Activated effector memory CD4-positive, alpha-beta T cell treated with anti-CD3 and anti-CD28 coated beads, Interleukin-2, amount 50 U/mL, for 16 hours (primary cell): ENCODE results near the gene ANKS1B.
"Not testable (repeated sequence)": the region's sequence is repeated elsewhere in the genome, so short reads cannot be mapped to it uniquely, and the experiment has no call there.

ENCODE experiments used
- DNase-seq: peaks from one replicate; pipeline ENCODE4 v3.0.0-alpha.2; 2020

ANKS1B gene

DNA sequence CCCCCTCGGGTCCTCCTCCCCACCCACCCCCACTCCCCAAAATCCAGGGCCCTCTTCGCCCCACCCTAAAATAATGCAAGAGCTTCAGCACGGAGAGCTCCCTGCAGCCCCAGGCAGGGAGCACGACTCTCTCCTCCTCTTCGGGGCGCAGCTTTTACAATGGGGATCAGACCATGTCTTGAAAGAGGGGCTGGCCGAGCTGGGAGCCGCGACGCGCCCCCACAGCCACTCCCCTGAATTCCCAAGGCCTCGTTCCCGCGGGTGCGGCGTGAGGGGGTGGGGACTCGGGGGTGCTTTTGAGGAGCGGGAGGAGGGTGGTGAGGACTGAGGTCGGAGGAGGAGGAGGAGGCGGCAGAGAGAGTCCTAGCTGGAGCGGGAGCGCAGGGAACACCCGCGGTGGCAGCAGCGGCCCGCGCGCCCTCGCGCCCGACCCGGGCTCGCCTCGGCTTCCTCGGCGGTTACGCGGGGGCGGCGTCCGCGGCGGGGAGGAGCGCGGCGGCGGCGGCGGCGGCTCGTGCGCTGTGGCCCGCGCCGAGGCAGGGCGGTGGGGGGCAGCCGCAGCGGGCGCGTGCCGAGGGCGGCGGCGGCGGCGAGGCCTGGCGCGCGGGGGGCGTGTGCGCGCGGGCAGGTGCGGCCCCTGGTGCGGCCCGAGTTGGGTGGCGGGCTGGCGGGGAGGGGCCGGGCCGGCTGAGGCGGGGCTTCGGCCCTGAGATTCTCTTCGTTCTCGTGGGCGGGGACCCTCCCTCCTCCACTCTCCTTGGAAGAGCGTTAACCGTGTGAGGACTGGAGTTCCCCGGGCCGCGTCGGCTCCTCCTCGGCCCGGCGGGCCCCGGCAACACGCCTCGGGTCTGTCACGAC is at the start of gene ANKS1B:
Gene ANKS1B (minus strand): TSS at position 666 of the 858 bp plus-strand sequence. CDS start 699 bp downstream, outside the sequence.
- DNase-seq, result no peak

DNA sequence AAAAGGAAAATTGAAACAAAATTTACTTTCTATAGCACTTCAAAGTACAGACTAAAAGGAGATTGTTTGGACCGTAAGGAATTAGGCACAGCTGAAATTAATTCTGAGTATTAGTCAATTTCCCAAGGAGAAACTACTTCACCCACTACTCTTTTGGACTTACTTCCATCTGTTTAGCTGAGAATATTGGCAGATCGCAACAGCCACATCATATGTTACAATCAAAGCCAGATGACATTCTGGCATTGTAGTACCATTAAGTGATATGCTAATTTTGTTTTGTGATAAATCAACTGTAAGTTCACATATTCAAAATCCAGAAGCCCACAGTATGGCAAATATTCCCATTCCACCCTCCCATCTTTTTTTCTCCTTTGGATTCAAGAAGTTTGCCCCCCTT is 47.1 kb upstream of the ANKS1B start:
- DNase-seq, result no peak

DNA sequence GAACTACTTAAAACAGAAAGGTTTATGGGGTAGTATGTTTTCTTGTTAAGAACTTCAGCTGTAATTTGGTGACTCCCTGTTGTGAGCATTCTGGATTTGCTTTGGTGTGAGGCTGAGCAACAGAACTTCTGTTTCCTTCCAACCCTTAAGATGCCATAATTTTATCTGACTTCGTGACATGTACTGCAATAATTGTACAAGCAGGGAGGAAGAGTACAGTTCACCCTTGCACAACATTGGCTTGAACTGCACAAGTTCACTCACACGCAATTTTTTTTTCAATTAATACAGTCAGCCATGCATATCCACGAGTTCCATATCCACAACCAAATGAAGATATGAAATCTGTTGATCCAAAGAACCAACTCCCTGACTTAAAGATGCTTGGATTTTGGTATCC is 42.9 kb upstream of the ANKS1B start:
- DNase-seq, result no peak

DNA sequence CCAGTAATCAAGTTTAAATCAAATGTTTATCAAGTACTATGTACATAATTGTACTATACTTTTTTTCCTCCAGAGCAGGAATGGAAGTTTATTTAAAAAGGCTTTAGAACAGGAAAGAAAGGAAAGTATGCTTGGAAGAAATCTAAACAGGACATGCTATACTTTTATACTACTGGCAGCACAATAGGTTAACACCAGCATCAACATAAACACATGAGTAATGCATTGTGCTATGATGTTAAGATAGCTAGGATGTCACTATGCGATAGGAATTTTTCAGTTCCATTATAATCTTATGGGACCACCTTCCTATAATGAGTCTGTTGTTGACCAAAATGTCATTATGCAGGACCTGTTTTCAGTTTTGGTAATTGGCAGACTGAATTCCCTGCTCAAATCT is 41.5 kb upstream of the ANKS1B start:
- DNase-seq, result no peak

DNA sequence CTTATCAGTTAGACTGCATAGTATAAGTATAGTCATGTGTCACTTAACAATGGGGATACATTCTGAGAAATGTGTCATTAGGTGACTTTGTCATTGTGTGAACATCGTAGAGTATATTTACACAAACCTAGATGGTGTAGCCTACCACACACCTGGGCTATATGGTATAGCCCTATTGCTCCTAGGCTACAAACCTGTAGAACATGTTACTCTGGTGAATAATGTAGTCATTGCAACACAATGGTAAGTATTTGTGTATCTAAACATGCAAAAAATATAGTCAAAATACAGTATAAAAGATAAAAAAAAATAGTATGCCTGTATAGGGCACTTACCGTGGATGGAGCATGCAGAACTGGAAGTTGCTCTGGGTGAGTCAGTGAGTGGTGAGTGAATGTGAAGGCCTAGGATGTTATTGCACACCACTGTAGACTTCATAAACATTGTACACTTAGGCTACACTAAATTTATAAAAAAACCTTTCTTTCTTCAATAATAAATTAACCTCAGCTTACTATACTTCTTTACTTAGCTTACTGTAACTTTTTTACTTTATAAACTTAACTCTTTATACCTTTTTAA is 40.3 kb upstream of the ANKS1B start:
- no peak for DNase-seq

DNA sequence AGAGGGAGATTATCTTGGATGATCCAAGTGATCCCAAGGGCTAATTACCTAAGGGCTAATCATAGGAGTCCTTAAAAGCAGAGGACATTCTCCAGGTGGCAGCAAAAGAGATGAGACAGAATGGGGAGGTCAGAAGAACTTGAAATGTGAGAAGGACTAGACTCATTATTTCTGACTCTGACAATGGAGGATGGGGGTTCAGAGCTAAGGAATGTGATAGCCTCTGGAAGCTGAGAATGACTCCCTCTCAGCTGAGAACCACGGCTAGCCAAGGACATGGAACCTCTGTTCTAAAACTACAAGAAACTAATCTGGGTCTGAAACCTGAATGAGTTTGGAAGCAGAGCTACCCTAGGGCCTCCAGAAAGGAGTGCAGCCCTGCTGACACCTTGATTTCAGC is 35.6 kb upstream of the ANKS1B start:
- DNase-seq, result no peak

DNA sequence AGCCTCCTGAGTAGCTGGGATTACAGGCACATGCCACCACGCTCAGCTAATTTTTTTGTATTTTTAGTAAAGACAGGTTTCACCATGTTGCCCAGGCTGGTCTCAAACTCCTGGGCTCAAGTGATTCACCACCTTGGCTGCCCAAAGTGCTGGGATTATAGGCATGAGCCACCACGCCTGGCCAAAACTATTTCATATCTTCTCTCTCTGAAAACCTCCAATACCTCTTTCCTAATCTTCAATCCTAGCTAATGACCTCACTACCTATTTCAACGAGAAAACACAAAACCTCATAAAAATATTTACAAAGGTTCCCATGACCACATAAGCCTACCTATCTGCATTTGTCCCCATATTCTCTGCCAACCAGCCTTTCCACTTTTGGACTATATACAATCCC is 32.3 kb upstream of the ANKS1B start:
- DNase-seq, result no peak

DNA sequence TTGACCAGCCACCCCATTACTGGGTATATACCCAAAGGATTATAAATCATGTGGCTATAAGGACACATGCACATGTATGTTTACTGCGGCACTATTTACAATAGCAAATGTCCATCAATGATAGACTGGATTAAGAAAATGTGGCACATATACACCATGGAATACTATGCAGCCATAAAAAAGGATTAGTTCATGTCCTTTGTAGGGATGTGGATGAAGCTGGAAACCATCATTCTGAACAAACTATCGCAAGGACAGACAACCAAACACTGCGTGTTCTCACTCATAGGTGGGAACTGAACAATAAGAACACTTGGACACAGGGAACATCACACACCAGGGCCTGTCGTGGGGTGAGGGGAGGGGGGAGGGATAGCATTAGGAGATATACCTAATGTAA is 31.6 kb upstream of the ANKS1B start:
- not testable (repeated sequence) for DNase-seq

DNA sequence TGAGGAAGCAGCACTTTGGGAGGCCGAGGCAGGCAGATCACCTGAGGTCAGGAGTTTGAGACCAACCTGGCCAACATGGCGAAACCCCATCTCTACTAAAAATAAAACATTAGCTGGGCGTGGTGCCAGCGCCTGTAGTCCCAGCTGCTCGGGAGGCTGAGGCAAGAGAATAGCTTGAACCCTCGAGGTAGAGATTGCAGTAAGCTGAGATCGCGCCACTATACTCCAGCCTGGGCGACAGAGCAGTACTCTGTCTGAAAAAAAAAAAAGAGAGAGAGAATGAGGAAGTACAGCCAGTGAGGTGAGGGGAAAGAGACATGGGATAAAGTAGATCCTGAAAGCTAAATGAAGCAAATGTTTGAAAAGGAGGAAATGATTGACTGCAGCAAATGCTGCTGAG is 21.1 kb upstream of the ANKS1B start:
- DNase-seq, result not testable (repeated sequence)

DNA sequence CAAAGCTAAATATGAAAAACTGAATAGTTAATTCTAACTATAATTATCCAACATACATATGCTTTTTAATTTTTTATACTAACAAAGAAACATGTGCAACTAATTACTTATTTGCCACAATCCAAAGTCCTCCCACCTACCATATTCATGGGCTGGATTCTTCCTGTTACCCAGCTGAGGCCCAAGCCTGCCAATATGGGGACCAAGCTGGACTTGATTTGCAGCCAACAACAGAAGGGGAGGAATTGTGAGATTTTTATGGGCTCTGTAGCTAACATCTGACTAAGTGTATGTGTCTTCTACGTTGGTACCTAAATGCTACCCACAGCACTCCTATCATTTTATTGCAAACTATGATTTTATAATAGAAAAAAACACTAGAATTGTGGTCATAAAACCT is 13.1 kb upstream of the ANKS1B start:
- no peak for DNase-seq

DNA sequence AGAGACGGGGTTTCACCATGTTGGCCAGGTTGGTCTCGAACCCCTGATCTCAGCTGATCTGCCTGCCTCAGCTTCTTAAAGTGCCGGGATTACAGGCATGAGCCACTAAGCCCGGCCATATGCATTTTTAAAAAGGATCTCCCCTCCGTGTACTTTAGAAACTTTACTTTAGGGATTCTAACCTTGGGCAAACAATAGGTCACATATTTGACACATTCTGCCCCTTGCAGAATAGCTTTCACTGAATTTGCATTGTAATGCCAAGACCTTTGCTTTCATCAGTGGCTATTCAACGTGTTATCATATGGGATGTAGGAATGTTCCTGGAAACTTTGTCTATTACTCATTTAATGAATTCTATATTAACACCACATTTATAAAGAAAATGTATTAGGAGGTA is 11.4 kb upstream of the ANKS1B start:
- DNase-seq, result no peak

DNA sequence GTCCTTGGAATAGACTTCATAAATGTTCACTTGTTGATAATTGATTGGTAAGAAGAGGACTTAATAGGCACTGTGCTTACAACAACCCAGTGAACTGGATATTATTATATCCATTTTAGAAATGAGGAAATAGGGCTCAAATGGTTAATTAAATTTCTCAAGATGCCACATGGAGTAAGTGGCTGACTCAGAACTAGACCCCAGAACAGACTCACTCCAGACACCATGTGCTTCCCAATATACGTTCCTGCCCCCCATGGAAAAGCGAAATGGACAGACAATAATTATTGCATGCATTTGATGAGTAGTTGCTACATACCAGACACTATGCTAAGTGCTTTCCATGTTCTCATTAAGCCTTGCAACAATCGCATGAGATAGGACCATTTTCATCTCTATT is 895 bp upstream of the ANKS1B start:
- no peak for DNase-seq

DNA sequence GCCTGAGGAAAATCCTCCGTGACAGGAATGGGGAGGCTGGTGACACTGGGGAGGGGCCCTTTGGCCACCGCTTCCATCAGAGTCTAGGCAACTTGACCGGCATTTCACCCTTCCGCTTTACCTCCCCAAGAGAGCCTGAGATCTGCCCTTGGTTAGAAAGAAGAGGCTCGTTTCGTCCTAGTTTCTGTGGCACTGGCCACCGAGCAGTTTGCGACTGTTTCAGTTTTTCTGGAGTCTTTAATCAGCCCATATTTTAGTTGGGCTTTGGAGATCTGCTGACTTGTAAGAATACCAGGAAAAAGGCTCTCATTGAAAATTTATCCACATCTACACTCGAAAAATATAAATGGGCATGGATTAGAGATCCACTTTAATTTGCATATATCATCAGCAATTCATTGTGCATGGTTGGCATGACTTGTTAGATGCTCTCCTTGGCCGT is 414 bp upstream of the ANKS1B start:
- no peak for DNase-seq

DNA sequence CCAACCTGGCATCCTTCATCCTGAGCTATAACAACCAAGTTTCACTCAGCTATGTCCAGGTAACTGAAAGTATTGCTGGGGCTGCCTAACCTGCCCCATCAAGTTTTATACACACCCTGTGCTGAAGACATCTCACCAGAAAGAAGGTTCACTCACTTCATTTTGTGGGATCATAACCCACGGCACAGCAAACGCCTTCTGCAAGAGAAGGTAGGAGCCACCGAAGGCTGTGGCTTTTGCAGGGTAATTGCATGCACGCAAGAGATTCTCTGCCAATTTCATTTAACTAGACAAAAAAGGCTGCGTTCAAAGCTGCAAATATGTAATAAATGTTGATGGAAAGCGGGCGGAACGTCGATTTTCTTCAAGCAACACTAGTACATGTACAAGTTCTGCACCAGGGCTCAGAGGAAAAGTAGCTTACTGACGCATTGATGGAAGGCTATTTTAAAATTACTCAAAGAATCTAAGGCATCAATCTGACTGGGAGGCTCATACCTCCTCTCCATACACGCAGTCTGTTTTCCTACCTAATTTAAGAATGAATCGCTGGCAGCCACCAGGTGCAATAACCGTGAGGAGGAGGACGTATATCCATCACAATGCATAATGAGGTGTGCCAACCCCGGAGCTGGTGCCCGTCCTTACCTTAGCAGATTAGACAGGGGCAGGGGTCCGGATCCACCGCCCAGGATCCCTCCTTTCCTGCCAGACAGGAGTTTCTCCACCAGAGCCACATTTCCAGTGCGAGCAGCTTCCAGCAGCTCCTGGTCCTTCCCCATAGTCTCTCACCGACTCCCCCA is 1.1 kb downstream of the ANKS1B start:
- DNase-seq, result no peak

DNA sequence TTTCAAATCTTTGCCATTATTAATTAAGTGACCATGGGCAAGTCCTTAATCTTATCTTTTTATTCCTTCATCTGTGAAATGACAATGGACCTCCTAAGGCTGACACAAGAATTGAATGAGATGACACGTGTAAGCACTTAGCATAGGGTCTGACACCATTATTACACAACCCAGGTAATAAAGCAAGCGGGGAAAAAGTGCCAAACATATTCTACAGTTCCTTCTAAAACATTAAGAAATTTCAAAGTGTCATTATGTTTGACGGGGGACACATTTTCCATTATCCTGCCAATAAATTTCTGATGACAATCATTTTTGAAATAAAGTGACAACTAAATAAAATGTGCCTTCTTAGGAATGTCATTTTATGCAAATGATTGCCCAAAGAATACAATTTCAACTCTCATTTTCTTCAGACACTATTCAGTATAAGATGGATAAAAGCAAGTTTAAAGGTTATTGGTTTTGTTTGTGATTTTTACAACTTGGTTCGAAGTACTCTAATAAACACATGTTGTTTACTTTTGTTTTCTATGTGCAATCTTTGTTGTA is 3.0 kb downstream of the ANKS1B start:
- no peak for DNase-seq

DNA sequence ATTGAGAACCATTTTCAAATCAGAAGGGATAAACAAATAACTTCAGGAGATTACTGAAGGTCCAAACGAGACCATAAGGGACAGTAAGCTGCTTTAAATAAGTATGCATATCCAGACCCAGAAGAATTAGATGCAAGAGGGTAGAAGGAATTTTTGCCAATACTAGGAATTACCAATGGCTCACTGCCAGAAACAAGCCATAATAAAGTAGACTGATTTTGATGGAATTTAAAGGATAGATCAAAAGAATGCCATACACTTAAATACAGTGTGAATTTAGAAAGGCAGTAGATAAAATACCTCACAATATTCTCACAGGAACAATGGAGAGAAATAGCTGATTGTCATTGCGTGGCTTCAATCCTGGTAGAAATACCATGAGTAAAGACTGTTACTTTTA is 5.3 kb downstream of the ANKS1B start:
- DNase-seq, result no peak

DNA sequence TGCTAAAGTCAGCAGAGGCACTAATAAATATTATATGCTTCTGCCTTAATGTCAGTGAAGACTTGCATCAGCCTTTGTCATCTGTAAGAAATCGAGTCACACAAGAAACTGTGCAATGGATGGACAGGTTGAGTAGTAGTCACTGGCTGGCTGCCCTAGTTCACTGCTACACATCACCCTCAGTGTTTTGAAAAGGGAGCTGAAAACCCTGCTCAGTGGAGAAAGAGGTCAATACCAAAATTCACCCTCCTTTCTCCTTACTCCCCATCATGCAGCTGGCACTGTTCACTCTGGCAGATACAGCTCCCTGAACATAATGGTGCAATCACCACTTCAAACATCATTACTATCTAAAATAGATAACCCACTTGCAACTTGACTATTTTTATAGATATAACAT is 6.6 kb downstream of the ANKS1B start:
- DNase-seq, result no peak

DNA sequence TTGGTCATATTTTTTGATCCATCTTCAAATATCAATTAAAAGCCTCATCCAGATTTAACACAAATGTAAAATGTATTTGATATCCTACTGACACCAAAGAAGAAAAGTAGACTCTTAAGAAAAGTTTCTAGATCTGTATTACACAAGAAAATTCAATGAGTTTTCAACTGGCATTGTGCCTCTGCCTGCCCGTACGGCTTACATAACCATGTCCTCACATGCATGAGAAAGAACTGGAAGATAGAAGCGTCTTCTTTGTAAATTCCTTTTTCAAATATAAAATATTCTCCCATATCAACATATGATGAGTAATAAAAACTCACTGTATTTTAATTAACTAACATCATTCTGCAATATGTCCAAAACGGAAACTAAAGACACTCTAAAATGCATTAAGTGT is 7.2 kb downstream of the ANKS1B start:
- DNase-seq, result no peak

DNA sequence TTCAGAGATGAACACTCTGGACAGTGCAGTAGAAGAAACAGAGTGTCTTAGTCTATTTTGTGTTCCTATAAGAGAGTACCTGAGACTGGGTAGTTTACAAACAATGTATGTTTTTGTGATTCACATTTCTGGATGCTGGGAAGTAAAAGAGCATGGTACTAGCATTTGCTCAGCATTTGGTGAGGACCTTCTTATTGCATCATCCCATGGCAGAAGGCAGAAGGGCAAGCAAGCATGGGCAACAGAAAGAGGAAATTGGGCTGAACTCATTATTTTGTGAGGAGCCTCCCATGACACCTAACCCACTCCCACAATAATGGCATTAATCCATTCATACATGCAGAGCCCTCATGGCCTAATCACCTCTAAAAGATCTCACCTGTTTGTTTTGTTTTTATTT is 8.0 kb downstream of the ANKS1B start:
- DNase-seq, result no peak

DNA sequence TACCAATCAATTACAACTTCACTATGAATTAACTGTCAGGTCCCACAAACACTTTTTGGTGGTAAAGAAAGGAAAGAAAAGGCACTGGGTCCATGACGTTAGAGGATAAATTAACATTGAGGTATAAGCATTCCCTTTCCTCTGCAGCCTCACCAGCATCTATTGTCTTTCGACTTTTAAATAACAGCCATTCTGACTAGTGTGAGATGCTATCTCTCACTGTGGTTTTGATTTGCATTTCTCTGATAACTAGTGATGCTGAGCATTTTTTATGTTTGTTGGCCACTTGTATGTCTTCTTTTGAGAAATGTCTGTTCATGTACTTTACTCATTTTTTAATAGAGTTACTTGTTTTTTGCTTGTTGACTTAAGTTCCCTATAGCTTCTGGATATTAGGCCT is 9.4 kb downstream of the ANKS1B start:
- no peak for DNase-seq

DNA sequence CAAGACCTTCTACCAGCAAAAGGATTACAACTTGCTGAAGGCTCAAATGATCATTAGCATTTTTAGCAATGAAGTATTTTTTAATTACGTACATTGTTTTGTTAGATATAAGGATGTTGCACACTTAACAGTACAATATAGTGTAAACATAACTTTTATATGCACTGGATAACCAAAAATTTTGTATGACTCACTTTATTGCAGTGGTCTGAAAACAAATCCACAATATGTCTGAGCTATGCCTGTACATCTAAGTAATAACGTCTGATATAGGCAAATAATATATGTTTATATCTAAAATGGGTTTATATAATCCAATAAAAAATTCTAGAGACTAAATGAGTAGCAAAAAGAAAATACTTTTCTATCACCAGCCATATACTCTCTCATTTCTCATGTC is 10.6 kb downstream of the ANKS1B start:
- no peak for DNase-seq

DNA sequence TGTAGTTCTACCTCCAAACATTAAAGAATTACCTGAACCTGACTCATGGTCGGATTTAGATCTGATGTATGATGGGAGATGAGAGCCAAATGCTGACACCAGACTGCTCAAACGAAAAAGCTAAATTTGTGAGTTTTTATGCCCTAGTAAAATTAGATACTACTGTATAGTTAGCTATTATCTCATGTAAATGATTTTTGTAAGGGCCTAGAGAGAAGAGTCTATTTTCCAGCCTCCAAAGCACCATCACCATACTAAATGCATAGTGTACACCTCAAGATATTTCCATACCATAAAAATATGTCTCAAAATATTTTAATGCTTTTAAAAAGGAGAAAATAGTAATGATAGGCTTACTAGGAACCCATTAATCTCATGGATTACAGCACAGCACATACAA is 18.3 kb downstream of the ANKS1B start:
- DNase-seq, result no peak

DNA sequence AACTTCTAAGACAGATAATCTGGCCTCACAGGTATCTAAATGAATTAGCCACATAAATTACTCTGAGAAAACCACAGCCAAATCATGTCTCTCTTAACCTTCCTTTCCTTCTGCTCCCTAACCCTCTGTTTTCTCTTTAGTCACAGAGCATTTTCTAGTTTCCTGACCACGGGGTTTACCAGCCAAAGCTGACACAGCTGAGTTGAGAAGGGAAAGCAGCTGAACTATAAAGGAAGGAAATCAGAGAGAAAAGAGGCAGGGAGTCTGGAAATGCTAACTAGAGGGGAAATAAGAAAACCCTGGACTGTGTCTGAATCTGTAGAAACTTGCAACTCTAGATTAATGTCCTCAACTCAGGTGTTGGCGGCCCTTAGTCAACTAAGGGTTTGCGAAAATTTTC is 24.4 kb downstream of the ANKS1B start:
- no peak for DNase-seq
